PFSK-1 (cell line): ENCODE results near the gene TMEM45A.

Experiments
- FOXP2 ChIP-seq: optimal IDR thresholded peaks from 2 replicates; pipeline ENCODE3; 2011; ENCODE audit warnings: borderline replicate concordance, control low read depth, inconsistent platforms; ENCODE audit not compliant: insufficient read depth; ENCODE audit errors: extremely low read length, extremely low read depth
- POLR2AphosphoS5 ChIP-seq: IDR thresholded peaks from 2 replicates; pipeline ENCODE4 v1.6.1; 2012; ENCODE audit warnings: low read depth, mild to moderate bottlenecking, control low read depth, low read length, moderate library complexity
- SIN3A ChIP-seq: IDR thresholded peaks from 2 replicates; pipeline ENCODE4 v1.6.1; 2012; ENCODE audit warnings: mild to moderate bottlenecking, low read length, moderate library complexity, borderline replicate concordance; ENCODE audit not compliant: insufficient read depth
- TAF1 ChIP-seq: IDR thresholded peaks from 2 replicates; pipeline ENCODE4 v1.6.1; 2012; ENCODE audit warnings: low read length, control low read depth, borderline replicate concordance; ENCODE audit not compliant: insufficient read depth
- TF ChIP-seq, protein P1 (sequence below), 2 experiments: IDR thresholded peaks; 2 replicates each; pipeline versions ENCODE4 v1.6.1 to v1.8.0; 2011 to 2012; ENCODE audit warnings: low read depth in 2 of 2, low read length in 2 of 2, control low read depth in 1 of 2, inconsistent platforms in 1 of 2, mild to moderate bottlenecking in 1 of 2, moderate library complexity in 1 of 2; ENCODE audit not compliant: insufficient read depth in 1 of 2

TMEM45A gene

DNA sequence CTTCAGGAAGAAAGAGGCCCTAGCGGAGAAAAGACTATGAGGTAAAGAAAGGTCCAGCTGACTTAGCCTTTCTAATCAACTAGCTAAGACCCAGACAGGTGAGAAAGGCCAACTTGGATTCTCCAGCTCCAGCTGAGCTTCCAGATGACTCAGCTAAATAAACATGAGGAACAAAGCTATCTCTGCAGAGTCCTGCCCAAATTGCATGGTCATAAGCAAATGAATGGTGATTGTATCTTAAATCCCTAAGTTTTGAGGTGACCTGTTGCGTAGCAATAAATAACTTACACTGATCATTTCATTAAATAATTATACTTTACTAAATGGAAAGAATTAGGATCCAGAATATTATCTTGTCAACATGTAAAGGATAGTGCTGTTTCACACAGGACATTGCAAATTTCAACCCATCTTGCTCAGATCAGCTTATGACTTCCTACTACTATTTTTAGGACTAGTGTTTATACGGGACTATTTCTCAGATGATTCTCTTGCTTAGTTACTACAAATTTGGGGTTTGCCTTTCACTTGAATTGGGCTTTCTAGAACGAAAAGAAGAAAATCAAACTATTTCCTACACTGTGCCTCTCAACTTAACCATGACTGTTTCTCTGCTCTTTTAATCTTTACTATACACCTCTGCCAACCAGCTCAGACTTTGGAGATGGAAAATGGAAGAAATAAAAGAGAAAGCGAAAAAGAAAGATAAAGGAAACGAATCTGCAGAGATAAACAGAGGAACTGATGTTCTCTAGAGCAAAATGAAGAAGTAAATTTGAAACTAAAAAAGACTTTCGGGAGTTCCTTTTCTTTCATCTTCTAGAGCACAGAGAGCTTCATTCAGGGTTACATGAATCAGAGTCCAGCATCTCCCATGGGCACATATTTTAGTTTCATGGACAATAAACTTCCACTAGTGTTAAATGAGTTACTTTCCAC lies 110.4 kb downstream of the TMEM45A start:
- TF ChIP-seq TAF1 = no peak
- TF ChIP-seq POLR2AphosphoS5 = no peak
- TF ChIP-seq SIN3A = no peak
- no peak for TF ChIP-seq FOXP2
- TF ChIP-seq, protein P1, sequence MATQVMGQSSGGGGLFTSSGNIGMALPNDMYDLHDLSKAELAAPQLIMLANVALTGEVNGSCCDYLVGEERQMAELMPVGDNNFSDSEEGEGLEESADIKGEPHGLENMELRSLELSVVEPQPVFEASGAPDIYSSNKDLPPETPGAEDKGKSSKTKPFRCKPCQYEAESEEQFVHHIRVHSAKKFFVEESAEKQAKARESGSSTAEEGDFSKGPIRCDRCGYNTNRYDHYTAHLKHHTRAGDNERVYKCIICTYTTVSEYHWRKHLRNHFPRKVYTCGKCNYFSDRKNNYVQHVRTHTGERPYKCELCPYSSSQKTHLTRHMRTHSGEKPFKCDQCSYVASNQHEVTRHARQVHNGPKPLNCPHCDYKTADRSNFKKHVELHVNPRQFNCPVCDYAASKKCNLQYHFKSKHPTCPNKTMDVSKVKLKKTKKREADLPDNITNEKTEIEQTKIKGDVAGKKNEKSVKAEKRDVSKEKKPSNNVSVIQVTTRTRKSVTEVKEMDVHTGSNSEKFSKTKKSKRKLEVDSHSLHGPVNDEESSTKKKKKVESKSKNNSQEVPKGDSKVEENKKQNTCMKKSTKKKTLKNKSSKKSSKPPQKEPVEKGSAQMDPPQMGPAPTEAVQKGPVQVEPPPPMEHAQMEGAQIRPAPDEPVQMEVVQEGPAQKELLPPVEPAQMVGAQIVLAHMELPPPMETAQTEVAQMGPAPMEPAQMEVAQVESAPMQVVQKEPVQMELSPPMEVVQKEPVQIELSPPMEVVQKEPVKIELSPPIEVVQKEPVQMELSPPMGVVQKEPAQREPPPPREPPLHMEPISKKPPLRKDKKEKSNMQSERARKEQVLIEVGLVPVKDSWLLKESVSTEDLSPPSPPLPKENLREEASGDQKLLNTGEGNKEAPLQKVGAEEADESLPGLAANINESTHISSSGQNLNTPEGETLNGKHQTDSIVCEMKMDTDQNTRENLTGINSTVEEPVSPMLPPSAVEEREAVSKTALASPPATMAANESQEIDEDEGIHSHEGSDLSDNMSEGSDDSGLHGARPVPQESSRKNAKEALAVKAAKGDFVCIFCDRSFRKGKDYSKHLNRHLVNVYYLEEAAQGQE (IDR thresholded peaks at IDR 0.05; ENCODE audit: insufficient read depth in 1 of 2, low read depth in 2 of 2, low read length in 2 of 2) = no peak

DNA sequence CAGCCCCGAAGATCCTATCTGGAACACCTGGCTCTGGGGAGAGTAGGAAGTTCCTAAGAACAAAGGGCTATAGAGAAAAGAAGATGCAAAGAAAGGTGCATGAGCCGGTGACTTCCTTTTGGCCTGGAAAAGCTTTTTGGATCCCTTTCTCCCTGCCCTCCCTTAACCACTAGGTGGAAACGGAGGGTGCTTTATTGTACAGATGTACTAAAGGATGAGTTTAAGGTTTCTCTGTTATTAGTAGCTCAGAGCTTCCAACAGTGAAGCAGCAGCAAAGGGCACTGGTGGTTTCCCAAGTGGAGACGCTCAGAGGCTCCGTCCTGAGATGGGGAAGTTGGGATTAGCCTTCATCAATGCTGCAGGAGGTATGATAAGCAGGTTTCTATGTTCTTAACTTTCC lies 111.0 kb downstream of the TMEM45A start:
- TF ChIP-seq TAF1 (no peak), SIN3A (no peak), FOXP2 (no peak), POLR2AphosphoS5 (no peak)
- TF ChIP-seq, protein P1 (IDR thresholded peaks at IDR 0.05; ENCODE audit: insufficient read depth in 1 of 2, low read depth in 2 of 2, low read length in 2 of 2) = no peak

GRCh38 chr3:100605358-100605757 lies 112.9 kb downstream of the TMEM45A start:
- TF ChIP-seq TAF1 = no peak
- no peak for TF ChIP-seq FOXP2
- TF ChIP-seq POLR2AphosphoS5 = no peak
- TF ChIP-seq, protein P1 (IDR thresholded peaks at IDR 0.05; ENCODE audit: insufficient read depth in 1 of 2, low read depth in 2 of 2, low read length in 2 of 2) = no peak
- TF ChIP-seq SIN3A = no peak

DNA sequence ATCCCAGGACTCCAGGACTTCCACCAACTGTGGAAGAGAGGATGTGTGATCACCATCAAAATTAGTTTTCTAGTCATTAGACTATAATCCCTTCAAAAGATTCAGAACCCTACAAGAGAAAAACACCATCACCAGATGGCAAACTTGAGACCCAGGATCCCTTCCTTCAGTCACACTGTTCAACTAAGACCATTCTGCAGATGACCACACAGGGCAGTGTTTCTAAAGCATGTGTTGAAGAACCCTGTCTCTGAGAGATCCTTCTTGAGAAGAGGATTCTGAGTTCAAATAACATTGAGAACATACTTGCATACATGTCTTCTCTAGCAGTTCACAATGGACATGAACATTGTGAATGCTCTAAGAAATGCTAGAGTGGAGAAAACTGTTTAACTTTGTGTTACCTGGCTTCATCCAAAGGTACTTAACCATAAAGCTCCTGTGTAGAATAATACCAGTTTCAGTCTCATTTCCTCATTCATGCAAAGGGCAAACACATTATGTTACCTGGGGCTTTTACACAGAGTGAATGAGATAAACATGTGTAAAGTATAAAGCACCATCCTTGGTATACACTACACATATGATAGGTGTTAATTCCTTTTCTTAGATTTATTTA lies 114.6 kb downstream of the TMEM45A start:
- TF ChIP-seq FOXP2 = no peak
- no peak for TF ChIP-seq TAF1
- TF ChIP-seq POLR2AphosphoS5 = no peak
- no peak for TF ChIP-seq SIN3A

DNA sequence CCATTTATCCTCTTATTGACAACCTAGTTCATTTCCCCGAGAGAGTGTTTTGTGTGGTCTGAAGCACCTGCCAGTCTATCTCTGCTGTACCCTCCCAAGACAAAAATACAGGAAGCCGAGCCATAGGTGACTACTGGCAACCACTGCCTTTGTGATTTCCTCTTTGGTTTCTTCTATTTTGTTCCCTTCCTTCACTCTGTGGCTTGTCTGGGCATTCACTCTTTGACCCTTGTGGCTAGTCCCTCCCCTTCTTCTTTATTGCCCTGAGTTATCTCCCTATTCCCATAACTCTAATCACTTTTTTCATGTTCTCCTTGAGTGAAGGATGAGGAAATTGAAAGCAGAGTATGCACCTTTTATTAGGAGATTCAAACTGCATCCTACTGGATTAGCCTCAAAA lies 116.9 kb downstream of the TMEM45A start, which contains the start of gene ADGRG7:
Gene ADGRG7 (plus strand): TSS at position 297 of the 400 bp plus-strand sequence. CDS start 256 bp downstream, outside the sequence.
- no peak for TF ChIP-seq SIN3A
- TF ChIP-seq, protein P1 (IDR thresholded peaks at IDR 0.05; ENCODE audit: insufficient read depth in 1 of 2, low read depth in 2 of 2, low read length in 2 of 2) = no peak
- TF ChIP-seq TAF1 = no peak
- TF ChIP-seq FOXP2 = no peak
- no peak for TF ChIP-seq POLR2AphosphoS5
